Brain microvascular endothelial cell (primary cell): ENCODE results near the gene MDM2.

Experiments used
- DNase-seq: peaks from one replicate; pipeline ENCODE4 v3.0.0-alpha.2; 2020
- H3K27ac ChIP-seq: fragments of 250-450 bp; sonication (Bioruptor Pico); 2 replicates; pipeline ENCODE4 v1.5.1; 2020; ENCODE audit warnings: mild to moderate bottlenecking, moderate library complexity
- H3K27me3 ChIP-seq: fragments of 250-450 bp; sonication (Bioruptor Pico); replicated peaks from 2 replicates; pipeline ENCODE4 v1.5.1; 2020; ENCODE audit warnings: mild to moderate bottlenecking
- H3K36me3 ChIP-seq: fragments of 250-450 bp; sonication (Bioruptor Pico); replicated peaks from 2 replicates; pipeline ENCODE4 v1.5.1; 2020; ENCODE audit warnings: mild to moderate bottlenecking
- H3K4me3 ChIP-seq: 2 replicates; pipeline ENCODE4 v1.5.1; 2011; ENCODE audit warnings: low read depth, mild to moderate bottlenecking, control low read depth, low read length, moderate library complexity
- CTCF ChIP-seq: IDR thresholded peaks from 2 replicates; pipeline ENCODE4 v1.5.1; 2011; ENCODE audit warnings: low read depth, mild to moderate bottlenecking, moderate library complexity, low read length, control low read depth, inconsistent platforms; ENCODE audit errors: missing control alignments
- in situ Hi-C: cut with HindIII; loops from 2 replicates; pipeline ENCODE4 v1.10.0; 2017; ENCODE audit warnings: low sequenced_read_pairs, low pct_ligation_motif_present

MDM2 gene

GRCh38 chr12:68885381-68885780, 77.4 kb downstream of the MDM2 start:
- DNase-seq, result no peak
- Histone ChIP-seq H3K36me3 (no peaks in the 10 kb centered on the region), H3K27ac (no peak overlapping the region), H3K27me3 (no peaks in the 10 kb centered on the region), H3K4me3 (no peak overlapping the region)
- in situ Hi-C loops, result no loop called here
- TF ChIP-seq CTCF, result no peak

DNA sequence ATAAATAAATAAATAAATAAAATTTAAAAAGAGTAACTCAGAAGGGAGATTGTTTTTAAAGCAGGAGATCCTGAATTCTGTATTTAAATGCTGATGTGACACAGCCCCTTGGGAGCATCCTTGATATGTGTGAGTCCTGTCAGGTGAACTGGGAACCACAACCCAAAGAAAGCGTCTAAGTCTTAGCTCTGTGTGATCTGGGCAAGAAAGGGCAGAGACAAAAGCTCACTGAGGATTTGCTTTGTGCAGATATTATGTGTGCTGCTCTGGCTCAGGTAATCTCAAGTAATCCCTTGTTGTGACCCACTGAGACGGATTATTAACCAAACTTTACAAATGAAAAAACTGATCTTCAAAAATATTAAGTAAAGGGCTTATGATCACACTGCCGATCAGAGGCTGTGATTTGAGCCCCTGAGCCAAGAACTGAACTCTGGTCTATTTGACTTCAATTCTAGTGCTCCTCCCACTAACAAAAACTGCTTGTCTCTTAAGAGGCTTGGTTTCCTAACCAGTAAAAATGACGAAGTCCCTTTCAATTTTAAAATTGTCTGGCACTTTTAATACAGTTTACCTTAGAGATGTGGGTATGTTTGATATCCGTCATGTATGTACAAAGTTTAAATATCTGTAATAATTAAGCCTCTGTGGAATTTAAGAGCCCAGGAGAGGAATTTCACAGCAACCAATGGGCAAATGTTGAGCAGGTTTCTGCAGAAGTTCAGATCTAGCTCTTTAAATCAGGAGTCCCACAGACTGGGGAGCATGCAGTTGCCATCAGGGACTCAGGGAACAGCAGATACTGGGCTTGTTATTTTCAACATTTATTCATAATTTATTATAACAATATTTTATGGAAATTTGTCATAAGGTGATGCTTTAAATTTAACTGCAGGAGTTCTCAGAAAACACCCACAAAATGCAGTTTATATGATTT, 78.9 kb downstream of the MDM2 start:
- DNase-seq, result no peak
- in situ Hi-C loops, result no loop called here

DNA sequence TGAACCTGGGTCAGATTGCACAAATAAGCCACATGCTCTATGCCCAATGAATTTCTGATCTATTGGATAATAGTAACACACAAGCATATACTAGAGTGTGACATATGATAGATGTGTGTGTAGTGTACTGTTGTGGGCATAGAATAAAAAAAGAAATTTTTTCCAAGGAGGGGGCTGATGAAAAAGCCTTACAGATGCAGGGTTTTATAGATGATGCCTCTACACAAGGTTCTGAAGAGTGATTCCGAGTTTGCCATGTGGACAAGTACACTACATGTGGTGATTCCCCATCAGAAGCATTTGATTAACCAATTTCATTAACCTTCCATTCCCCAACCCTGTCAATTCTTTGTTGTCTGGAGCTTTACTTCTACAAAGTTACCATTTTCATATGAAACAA, 79.7 kb downstream of the MDM2 start:
- Histone ChIP-seq H3K27ac (no peak overlapping the region), H3K4me3 (no peak overlapping the region), H3K36me3 (no peaks in the 10 kb centered on the region), H3K27me3 (no peaks in the 10 kb centered on the region)
- in situ Hi-C loops, result no loop called here
- DNase-seq, result no peak
- no peak for TF ChIP-seq CTCF

More for the DNA sequence above, 78.9 kb downstream of the MDM2 start:
- no peak overlapping the region for H3K4me3 ChIP-seq
- TF ChIP-seq CTCF, result no peak
- no peaks in the 10 kb centered on the region for H3K36me3 ChIP-seq
- no peaks in the 10 kb centered on the region for H3K27me3 ChIP-seq
- no peak overlapping the region for H3K27ac ChIP-seq

DNA sequence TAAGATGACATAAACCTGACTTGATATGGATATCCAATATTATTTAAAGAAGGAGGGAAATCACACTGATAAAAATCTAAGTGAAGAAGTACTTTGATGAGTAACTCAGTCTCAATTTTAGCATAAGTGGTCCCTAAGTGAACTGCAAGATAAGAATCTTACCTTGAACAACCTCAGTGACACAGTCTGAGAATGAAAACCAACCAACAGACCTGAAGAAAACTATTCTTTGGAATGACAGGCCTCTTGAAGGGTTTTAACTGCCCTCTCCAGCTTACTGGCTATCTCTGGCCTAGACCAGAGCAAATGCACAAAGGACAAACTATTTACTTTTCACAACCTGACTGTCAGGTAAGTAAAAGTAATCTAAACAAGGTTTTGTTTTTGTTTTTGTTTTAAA, 80.3 kb downstream of the MDM2 start:
- Histone ChIP-seq H3K36me3 (no peaks in the 10 kb centered on the region), H3K4me3 (no peak overlapping the region), H3K27ac (no peak overlapping the region), H3K27me3 (no peaks in the 10 kb centered on the region)
- in situ Hi-C loops, result no loop called here
- no peak for TF ChIP-seq CTCF
- DNase-seq, result no peak

DNA sequence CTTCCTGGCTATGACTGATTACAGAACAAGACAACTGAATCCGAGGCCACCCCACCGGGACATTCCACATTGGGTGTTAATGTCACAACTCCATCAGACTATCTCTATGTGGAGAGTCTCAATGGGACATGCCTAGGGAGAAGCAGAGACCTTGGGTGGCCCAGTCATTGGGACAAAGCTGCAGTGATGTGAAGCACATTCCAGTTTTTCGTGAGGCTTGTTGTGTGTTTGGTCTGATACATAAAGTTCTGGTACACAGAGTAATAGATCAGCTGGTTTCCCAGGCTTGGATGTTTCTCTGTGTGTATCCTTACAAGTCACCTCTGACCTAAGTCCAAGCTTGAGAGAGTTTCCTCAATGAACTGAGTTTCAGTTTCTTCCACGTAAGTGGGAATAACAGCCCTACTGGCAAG, 82.7 kb downstream of the MDM2 start:
- no peak for DNase-seq
- Histone ChIP-seq H3K27me3 (no peaks in the 10 kb centered on the region), H3K36me3 (no peaks in the 10 kb centered on the region), H3K27ac (no peak overlapping the region), H3K4me3 (no peak overlapping the region)
- in situ Hi-C loops, result no loop called here
- no peak for TF ChIP-seq CTCF
